Measurements from ENCODE around the gene KCNMA1. TPM values are rescaled to one million over a fixed set of nuclear protein-coding genes. Genes with fewer than 3 reads are reported as not detected.

Gene KCNMA1
- total RNA-seq, 4 donors from 2014 or later: 66.8 to 96.5 (median 78.9) TPM

- in situ Hi-C loops (cut with MboI; ENCODE audit: low sequenced_read_pairs in 4 of 4): loop anchor here in 3 of 4 donors (10.0 to 25.0 kb wide), 4 partner anchors 219 to 547 kb away; no protein-coding TSS in a partner anchor
- no peaks in the 10 kb centered on the region for H3K36me3 ChIP-seq
- H3K27me3 ChIP-seq: no peaks in the 10 kb centered on the region
- TF ChIP-seq CTCF (IDR thresholded peaks at IDR 0.05 in 4 of 5, conservative IDR thresholded peaks at IDR 0.05 in 1 of 5) (no peak), POLR2A (IDR thresholded peaks at IDR 0.05) (no peak)
- H3K9me3 ChIP-seq: no peaks in the 10 kb centered on the region
- H3K27ac ChIP-seq: no peak overlapping the region
- no peak overlapping the region for H3K4me3 ChIP-seq
- peaks cover 0 to 23% of the 10 kb centered on the region in 2 donors for H3K4me1 ChIP-seq
- intact Hi-C loops (cut with DNase I; ENCODE audit: low total_unique reads): loop anchor here (5.0 to 10.0 kb wide), 2 partner anchors 207 to 544 kb away; no protein-coding TSS in a partner anchor
- ATAC-seq (no peak), DNase-seq (no peak)
These were observed 469.4 kb downstream of the KCNMA1 start for GRCh38 chr10:77168161-77168560.

GRCh38 chr10:77165445-77166208 lies 472.0 kb downstream of the KCNMA1 start:
- TF ChIP-seq CTCF (IDR thresholded peaks at IDR 0.05 in 4 of 5, conservative IDR thresholded peaks at IDR 0.05 in 1 of 5) (peak; percentile 66 to 78 (median 74)), POLR2A (IDR thresholded peaks at IDR 0.05) (no peak)
- DNase-seq (peak; percentile 28 to 29), ATAC-seq (peak; percentile 27 to 70)
- intact Hi-C loops (cut with DNase I; ENCODE audit: low total_unique reads): loop anchor here (2.0 to 10.0 kb wide), 3 partner anchors 209 to 547 kb away; no protein-coding TSS in a partner anchor
- H3K4me3 ChIP-seq: peak overlapping the region in 1 of 4 donors; percentile 22
- peaks cover 0 to 46% of the 10 kb centered on the region in 2 donors for H3K4me1 ChIP-seq
- no peaks in the 10 kb centered on the region for H3K9me3 ChIP-seq
- no peak overlapping the region for H3K27ac ChIP-seq
- H3K36me3 ChIP-seq: no peaks in the 10 kb centered on the region
- H3K27me3 ChIP-seq: no peaks in the 10 kb centered on the region
- in situ Hi-C loops (cut with MboI; ENCODE audit: low sequenced_read_pairs in 4 of 4): loop anchor here in 3 of 4 donors (10.0 to 25.0 kb wide), 4 partner anchors 222 to 549 kb away; no protein-coding TSS in a partner anchor

- intact Hi-C loops (cut with DNase I; ENCODE audit: low total_unique reads) (loop anchor here (2.0 to 10.0 kb wide), 3 partner anchors 210 to 548 kb away; no protein-coding TSS in a partner anchor), in situ Hi-C loops (cut with MboI; ENCODE audit: low sequenced_read_pairs in 4 of 4) (loop anchor here in 3 of 4 donors (10.0 to 25.0 kb wide), 4 partner anchors 223 to 550 kb away; no protein-coding TSS in a partner anchor)
- Histone ChIP-seq H3K4me1 (peaks cover 0 to 52% of the 10 kb centered on the region in 2 donors), H3K4me3 (no peak overlapping the region), H3K36me3 (no peaks in the 10 kb centered on the region), H3K27me3 (no peaks in the 10 kb centered on the region), H3K27ac (peak overlapping the region in 2 of 4 donors; percentile 71 to 74), H3K9me3 (no peaks in the 10 kb centered on the region)
- no peak for ATAC-seq
- TF ChIP-seq CTCF (IDR thresholded peaks at IDR 0.05 in 4 of 5, conservative IDR thresholded peaks at IDR 0.05 in 1 of 5): no peak
- no peak for TF ChIP-seq POLR2A (IDR thresholded peaks at IDR 0.05)
- no peak for DNase-seq
These were observed 472.8 kb downstream of the KCNMA1 start for GRCh38 chr10:77164616-77165311.

- in situ Hi-C loops (cut with MboI; ENCODE audit: low sequenced_read_pairs in 4 of 4): loop anchor here in 3 of 4 donors (10.0 to 25.0 kb wide), 4 partner anchors 223 to 551 kb away; no protein-coding TSS in a partner anchor
- H3K9me3 ChIP-seq: no peaks in the 10 kb centered on the region
- TF ChIP-seq POLR2A (IDR thresholded peaks at IDR 0.05) (peak in 1 of 2 donors; percentile 33), CTCF (IDR thresholded peaks at IDR 0.05 in 4 of 5, conservative IDR thresholded peaks at IDR 0.05 in 1 of 5) (no peak)
- ATAC-seq (peak; percentile 92 to 95), DNase-seq (peak; percentile 76 to 77)
- intact Hi-C loops (cut with DNase I; ENCODE audit: low total_unique reads): loop anchor here (2.0 to 10.0 kb wide), 2 partner anchors 211 to 479 kb away; no protein-coding TSS in a partner anchor
- H3K4me1 ChIP-seq: peaks cover 0 to 52% of the 10 kb centered on the region in 2 donors
- peak overlapping the region; percentile 4 to 74 (median 46) for H3K27ac ChIP-seq
- no peaks in the 10 kb centered on the region for H3K36me3 ChIP-seq
- H3K27me3 ChIP-seq: no peaks in the 10 kb centered on the region
- no peak overlapping the region for H3K4me3 ChIP-seq
These were observed 473.8 kb downstream of the KCNMA1 start for GRCh38 chr10:77163670-77164348.
